GOT3 (cell line): ENCODE data around the gene WFS1.

Experiments
- DNase-seq: peaks from one replicate; lab custom pipeline; 2025; ENCODE audit warnings: mixed read lengths; lab: John Stamatoyannopoulos, UW

The WFS1 gene

DNA sequence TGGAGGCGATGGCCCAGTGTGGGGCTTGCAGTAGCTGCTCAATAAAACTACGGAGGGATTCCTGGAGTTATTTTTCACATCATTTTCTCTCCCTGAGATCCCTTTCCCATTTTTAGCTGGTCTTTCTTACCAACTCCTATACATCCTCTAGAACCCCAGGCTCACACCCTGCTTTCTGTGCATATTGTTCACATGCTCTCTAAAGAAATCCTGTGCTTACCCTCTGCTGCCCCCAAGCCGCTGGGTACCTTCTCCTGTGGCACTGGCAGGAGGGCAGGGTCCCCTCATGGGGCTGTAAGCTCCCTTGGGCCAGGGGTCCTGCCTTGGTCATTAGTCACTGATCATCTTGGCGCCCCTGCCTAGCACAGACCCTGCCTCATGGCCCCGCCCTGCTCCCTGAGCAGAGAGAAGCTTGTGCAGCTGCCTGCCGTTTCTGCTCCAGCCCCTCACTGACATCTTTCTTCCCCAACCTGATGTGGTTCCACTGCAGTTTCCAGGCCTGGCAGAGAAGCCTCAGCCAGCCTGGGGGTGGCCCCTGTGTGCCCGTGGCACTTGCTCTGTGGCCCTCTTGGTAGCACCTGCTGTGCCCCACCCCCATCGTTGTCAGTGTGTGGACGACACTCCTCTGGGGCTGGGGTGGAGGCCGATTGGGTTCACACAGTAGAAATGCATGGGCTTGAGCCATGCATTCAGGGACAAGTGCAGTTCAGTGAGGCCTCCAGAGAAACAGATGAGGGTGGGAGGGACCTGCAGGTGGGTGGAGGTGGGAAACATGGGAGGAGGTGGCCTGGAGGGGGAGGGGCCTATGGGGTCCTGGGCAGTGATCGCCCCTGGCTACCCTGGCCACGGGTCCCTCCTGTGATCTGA is 69.5 kb downstream of the WFS1 start:
- DNase-seq: no peak

GRCh38 chr4:6339818-6340445 is 70.3 kb downstream of the WFS1 start:
- no peak for DNase-seq

GRCh38 chr4:6340446-6341015 is 70.9 kb downstream of the WFS1 start:
- DNase-seq: no peak

- no peak for DNase-seq
Measured at GRCh38 chr4:6341696-6342095, 72.0 kb downstream of the WFS1 start.

DNA sequence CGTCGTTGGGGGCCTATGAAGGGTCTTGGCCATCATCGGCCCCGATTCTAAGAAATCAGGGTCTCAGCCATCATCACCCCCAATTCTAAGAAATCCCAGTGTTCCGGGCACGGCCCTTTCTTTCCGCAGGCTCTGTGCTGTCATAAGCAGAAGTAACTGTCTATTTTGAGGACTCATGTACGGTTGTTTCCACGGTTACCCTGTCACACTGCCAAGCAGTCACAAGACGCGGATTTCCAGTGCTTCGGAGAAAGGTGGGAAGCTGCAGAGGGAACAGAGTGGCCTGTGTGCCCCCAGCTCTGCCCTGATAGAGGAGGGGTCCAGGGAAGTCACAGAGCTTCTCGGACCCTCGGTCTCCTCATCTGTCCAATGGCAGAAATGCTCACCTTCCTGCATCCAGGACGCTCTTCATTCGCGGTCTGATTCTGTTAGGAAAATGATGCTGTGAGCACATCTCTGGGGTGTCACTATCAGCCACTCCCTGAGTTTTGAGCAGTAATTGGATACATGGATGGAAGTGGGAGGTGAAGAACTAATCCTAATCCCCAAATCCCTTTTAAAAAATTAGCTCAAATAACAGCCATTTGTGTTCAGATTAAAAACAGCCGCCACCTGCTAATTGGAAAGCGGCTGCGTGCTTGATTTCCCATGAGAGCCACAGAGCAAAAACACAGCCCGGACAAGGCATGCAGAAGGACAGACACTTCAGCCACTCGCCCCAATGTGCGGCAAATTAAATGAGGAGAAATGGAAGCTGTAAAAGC is 73.1 kb downstream of the WFS1 start:
- DNase-seq: no peak

DNA sequence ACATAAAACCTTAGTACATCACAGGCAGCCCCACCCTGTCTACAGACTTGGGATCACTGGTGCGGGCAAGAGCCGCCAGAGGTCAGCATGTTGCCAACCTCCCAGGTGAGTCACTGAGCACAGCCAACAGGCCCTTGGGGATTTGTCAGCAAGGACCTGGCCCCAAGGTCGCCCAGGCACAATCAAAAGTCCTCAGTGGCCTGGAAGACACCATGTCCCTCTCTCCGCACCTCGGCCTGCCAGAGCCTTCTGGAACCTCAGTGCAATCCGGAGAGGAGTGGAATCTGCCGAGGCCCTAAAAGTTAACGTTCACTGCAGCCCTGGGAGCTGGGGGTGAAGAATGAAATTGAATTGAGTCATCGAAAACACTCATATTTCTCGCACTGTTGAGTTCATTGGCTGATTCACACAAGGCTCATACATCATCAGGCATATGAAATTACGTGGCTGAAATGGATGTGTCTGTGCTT is 74.3 kb downstream of the WFS1 start:
- DNase-seq: peak; percentile 68

- DNase-seq: no peak
Measured at GRCh38 chr4:6345096-6345830, 75.6 kb downstream of the WFS1 start.

DNA sequence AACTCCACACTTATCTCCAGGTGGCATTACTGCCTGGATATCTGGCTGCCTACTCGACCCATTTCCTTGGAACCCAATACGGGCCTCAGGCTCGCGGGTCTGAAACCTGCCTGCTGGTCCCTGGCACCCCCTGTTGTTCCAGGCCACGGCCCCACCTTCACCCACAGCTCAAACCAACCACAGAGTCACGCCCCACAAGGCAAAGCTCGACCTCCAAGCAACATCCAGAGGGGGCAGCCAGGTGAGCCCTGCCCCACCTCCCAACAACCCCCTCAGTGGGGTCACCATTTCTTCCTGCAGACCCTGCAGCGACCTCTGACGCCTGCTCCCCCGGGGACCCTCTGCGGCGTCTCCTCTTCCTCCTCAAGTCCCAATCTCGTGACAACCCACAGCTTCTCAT is 76.2 kb downstream of the WFS1 start:
- DNase-seq: no peak

GRCh38 chr4:6346373-6347110 is 76.9 kb downstream of the WFS1 start:
- no peak for DNase-seq

DNA sequence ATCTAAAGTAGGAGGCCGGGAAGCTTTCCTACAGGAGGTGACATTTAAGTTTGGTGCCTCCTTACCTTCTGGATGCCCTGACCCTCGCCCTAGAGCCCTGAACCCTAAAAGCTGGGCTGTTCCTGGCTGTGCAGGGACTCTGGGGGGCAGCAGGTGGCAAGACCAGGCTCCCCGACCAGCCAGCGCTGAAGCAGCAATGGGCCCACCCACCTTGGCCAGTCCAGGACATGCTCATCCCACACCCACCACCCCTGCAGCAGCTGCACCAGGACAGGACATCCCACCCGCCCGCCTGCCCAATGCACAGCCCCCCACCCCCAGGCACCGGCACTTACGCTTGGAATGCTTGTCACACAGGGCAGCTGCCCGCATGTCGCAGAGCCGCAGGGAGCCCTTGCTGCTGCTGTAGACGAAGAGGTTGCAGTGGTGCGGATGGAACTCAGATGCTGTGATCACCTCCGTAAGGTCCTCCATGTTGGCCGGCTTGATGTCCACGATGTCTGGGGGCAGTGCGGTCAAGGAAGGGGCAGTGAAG is 77.9 kb downstream of the WFS1 start:
- DNase-seq: no peak

GRCh38 chr4:6348408-6348807 is 78.8 kb downstream of the WFS1 start:
- DNase-seq: no peak

GRCh38 chr4:6349896-6350603 is 80.4 kb downstream of the WFS1 start:
- DNase-seq: no peak

- DNase-seq: no peak
Measured at GRCh38 chr4:6350646-6351045, 81.0 kb downstream of the WFS1 start.

GRCh38 chr4:6351246-6352000 is 81.8 kb downstream of the WFS1 start:
- DNase-seq: no peak

GRCh38 chr4:6352031-6352692 is 82.5 kb downstream of the WFS1 start:
- no peak for DNase-seq
